ENCODE data around the gene MRPL24.

DNA sequence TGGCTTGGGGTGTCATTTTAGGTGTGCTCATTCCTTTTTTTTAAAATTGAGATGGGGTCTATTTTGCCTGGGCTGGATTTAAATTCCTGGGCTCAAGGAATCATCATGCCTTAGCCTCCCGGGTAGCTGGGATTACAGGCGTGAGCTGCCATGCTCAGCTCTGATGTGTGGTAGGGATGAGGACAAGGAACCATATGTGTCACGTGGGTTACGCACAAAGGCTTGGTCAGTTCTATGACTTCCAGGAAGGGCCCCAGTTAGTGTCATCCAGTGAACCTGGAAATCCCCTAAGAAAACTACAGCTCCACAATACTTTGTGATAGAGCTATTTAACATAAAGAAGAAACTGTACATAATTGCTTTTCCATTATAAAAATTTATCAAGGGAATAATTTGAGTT, 19.4 kb downstream of the MRPL24 start:
- TF ChIP-seq MXI1 (IDR thresholded peaks at IDR 0.05; ENCODE audit: borderline replicate concordance, low read depth, low read length): no peak
- no peak for TF ChIP-seq RFX5 (IDR thresholded peaks at IDR 0.05; ENCODE audit: low read depth, low read length)
- TF ChIP-seq, protein P1, sequence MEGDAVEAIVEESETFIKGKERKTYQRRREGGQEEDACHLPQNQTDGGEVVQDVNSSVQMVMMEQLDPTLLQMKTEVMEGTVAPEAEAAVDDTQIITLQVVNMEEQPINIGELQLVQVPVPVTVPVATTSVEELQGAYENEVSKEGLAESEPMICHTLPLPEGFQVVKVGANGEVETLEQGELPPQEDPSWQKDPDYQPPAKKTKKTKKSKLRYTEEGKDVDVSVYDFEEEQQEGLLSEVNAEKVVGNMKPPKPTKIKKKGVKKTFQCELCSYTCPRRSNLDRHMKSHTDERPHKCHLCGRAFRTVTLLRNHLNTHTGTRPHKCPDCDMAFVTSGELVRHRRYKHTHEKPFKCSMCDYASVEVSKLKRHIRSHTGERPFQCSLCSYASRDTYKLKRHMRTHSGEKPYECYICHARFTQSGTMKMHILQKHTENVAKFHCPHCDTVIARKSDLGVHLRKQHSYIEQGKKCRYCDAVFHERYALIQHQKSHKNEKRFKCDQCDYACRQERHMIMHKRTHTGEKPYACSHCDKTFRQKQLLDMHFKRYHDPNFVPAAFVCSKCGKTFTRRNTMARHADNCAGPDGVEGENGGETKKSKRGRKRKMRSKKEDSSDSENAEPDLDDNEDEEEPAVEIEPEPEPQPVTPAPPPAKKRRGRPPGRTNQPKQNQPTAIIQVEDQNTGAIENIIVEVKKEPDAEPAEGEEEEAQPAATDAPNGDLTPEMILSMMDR (conservative IDR thresholded peaks at IDR 0.05; ENCODE audit: low read depth, low read length): no peak
- no peak for TF ChIP-seq RCOR1 (IDR thresholded peaks at IDR 0.05; ENCODE audit: insufficient replicate concordance, low read length)
- TF ChIP-seq POLR2A (IDR thresholded peaks at IDR 0.05; ENCODE audit: low read depth, low read length): no peak
- TF ChIP-seq USF2 (IDR thresholded peaks at IDR 0.05; ENCODE audit: low read depth, low read length): no peak
- no peak for TF ChIP-seq MAFK (IDR thresholded peaks at IDR 0.05; ENCODE audit: low read depth, low read length)
- no peak for TF ChIP-seq ELK1 (IDR thresholded peaks at IDR 0.05; ENCODE audit: borderline replicate concordance, low read depth, low read length)
- no peak for TF ChIP-seq CHD1 (IDR thresholded peaks at IDR 0.05; ENCODE audit: low read depth, low read length)
- TF ChIP-seq BHLHE40 (IDR thresholded peaks at IDR 0.05; ENCODE audit: low read depth, low read length): no peak
- TF ChIP-seq SMC3 (IDR thresholded peaks at IDR 0.05; ENCODE audit: low read depth, low read length): no peak
- no peak for TF ChIP-seq RAD21 (IDR thresholded peaks at IDR 0.05; ENCODE audit: low read length)
- TF ChIP-seq FOS (IDR thresholded peaks at IDR 0.05; ENCODE audit: low read depth, low read length): no peak
- TF ChIP-seq CEBPB (IDR thresholded peaks at IDR 0.05; ENCODE audit: low read depth, low read length): no peak

Measured in IMR-90 (cell line).